Measurements from ENCODE around the gene CDH6. TPM values are rescaled to one million over a fixed set of nuclear protein-coding genes. Genes with fewer than 3 reads are reported as not detected.

Gene CDH6
- polyA plus RNA-seq, 1 of the 3 experiments (the other 2 are of a cell fraction): 1.1 TPM

DNA sequence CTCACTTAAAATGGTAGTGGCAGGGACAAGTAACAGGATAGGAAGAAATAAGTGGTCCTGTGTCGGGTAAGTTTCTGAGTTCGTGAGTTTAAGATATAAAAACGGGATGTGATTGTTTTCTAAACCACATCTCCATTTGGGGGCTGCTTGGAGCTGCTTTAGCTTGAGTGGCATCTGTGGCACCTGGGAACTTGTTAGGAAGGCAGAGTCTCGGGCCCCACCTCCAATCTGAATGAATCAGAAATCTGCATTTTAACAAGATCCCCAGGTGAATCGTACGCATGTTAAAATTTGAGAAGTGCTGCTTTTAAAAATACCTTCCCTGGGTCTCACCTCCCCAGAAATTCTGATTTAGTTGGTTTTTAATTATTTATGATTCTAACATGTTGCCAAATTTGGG, 78.1 kb downstream of the CDH6 start:
- WGBS (ENCODE audit: low lambda C conversion rate): 82% methylated on average over 6 of the region's 6 CpGs
- Histone ChIP-seq H3K9me2 (no peaks in the 10 kb centered on the region), H3K4me2 (no peak overlapping the region), H3F3A (replicated peaks; ENCODE audit: insufficient read depth) (no peaks in the 10 kb centered on the region), H3K79me2 (ENCODE audit: insufficient read depth) (no peaks in the 10 kb centered on the region), H3K36me3 (replicated peaks in 1 of 2; ENCODE audit: control insufficient read depth in 1 of 2, insufficient read depth in 2 of 2, low read length in 1 of 2) (no peaks in the 10 kb centered on the region), H2AFZ (ENCODE audit: low read depth) (no peak overlapping the region), H3K4me3 (ENCODE audit: low read depth in 2 of 2, low read length in 1 of 2) (no peak overlapping the region), H3K9me3 (no peaks in the 10 kb centered on the region), H3K4me1 (ENCODE audit: control insufficient read depth in 1 of 2, insufficient read depth in 2 of 2, low read depth in 1 of 2, low read length in 1 of 2) (peaks cover 0 to 5% of the 10 kb centered on the region in 2 experiments; a peak in 1 of 4 replicates), H3K27me3 (ENCODE audit: insufficient read depth) (no peaks in the 10 kb centered on the region), H3K9ac (no peak overlapping the region), H4K20me1 (ENCODE audit: insufficient read depth) (no peaks in the 10 kb centered on the region), H3K27ac (ENCODE audit: low read depth in 2 of 2, low read length in 1 of 2) (no peak overlapping the region)
- ChIA-PET CTCF (interaction anchor here (0.5 to 2.9 kb wide), 5 partner anchors 8 to 1231 kb away, joined by 3 to 24 read pairs (median 5); no protein-coding TSS in a partner anchor), POLR2A (no interaction called here)
- DNase-seq: no peak
- TF ChIP-seq MAX (IDR thresholded peaks at IDR 0.05; ENCODE audit: low read depth): no peak
- TF ChIP-seq SIN3A (IDR thresholded peaks at IDR 0.05; ENCODE audit: borderline replicate concordance, low read depth, low read length): no peak

DNA sequence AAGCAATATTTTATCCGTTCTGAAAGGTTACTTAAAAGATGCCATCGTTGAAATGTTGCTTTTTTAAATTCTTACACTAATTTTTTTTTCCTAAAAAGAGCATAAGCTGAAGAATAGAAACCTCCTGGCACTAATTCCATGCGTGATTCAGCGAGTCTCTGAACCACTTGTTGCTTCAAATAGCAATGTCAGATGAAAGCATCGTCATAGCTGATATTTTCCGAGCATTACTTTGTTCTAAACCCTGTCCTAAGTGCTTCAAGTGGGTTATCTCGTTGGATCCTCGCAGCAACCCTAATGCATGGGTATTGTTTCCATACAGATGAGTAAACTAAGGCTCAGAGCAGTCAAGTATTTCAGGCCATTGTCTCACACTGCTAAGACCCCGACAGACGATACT, 79.7 kb downstream of the CDH6 start:
- no peak overlapping the region for H2AFZ ChIP-seq (ENCODE audit: low read depth)
- TF ChIP-seq, protein P1, sequence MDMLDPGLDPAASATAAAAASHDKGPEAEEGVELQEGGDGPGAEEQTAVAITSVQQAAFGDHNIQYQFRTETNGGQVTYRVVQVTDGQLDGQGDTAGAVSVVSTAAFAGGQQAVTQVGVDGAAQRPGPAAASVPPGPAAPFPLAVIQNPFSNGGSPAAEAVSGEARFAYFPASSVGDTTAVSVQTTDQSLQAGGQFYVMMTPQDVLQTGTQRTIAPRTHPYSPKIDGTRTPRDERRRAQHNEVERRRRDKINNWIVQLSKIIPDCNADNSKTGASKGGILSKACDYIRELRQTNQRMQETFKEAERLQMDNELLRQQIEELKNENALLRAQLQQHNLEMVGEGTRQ (IDR thresholded peaks at IDR 0.05; ENCODE audit: borderline replicate concordance, low read depth, low read length): no peak
- TF ChIP-seq SMC3 (IDR thresholded peaks at IDR 0.05; ENCODE audit: low read depth, low read length): no peak
- TF ChIP-seq, protein P2, sequence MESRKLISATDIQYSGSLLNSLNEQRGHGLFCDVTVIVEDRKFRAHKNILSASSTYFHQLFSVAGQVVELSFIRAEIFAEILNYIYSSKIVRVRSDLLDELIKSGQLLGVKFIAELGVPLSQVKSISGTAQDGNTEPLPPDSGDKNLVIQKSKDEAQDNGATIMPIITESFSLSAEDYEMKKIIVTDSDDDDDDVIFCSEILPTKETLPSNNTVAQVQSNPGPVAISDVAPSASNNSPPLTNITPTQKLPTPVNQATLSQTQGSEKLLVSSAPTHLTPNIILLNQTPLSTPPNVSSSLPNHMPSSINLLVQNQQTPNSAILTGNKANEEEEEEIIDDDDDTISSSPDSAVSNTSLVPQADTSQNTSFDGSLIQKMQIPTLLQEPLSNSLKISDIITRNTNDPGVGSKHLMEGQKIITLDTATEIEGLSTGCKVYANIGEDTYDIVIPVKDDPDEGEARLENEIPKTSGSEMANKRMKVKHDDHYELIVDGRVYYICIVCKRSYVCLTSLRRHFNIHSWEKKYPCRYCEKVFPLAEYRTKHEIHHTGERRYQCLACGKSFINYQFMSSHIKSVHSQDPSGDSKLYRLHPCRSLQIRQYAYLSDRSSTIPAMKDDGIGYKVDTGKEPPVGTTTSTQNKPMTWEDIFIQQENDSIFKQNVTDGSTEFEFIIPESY (IDR thresholded peaks at IDR 0.05; ENCODE audit: borderline replicate concordance, low read depth): no peak
- TF ChIP-seq FOXJ3 (CRISPR knock-in tag; IDR thresholded peaks at IDR 0.05): no peak
- TF ChIP-seq POLR2AphosphoS5 (IDR thresholded peaks at IDR 0.05; ENCODE audit: low read depth, low read length): no peak
- no peak for TF ChIP-seq ELF1 (IDR thresholded peaks at IDR 0.05)
- no peak for TF ChIP-seq RXRA (IDR thresholded peaks at IDR 0.05; ENCODE audit: borderline replicate concordance, low read depth)
- no peak for TF ChIP-seq TCF12 (IDR thresholded peaks at IDR 0.05)
- no peak for TF ChIP-seq CHD2 (IDR thresholded peaks at IDR 0.05; ENCODE audit: low read length, partially characterized antibody)
- TF ChIP-seq SIN3A (IDR thresholded peaks at IDR 0.05; ENCODE audit: borderline replicate concordance, low read depth, low read length): no peak
- TF ChIP-seq JUND (IDR thresholded peaks at IDR 0.05): no peak
- TF ChIP-seq, protein P3, sequence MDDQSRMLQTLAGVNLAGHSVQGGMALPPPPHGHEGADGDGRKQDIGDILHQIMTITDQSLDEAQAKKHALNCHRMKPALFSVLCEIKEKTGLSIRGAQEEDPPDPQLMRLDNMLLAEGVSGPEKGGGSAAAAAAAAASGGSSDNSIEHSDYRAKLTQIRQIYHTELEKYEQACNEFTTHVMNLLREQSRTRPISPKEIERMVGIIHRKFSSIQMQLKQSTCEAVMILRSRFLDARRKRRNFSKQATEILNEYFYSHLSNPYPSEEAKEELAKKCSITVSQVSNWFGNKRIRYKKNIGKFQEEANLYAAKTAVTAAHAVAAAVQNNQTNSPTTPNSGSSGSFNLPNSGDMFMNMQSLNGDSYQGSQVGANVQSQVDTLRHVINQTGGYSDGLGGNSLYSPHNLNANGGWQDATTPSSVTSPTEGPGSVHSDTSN (IDR thresholded peaks at IDR 0.05): no peak
- H3F3A ChIP-seq (replicated peaks; ENCODE audit: insufficient read depth): no peaks in the 10 kb centered on the region
- no peaks in the 10 kb centered on the region for H3K79me2 ChIP-seq (ENCODE audit: insufficient read depth)
- no peaks in the 10 kb centered on the region for H3K9me2 ChIP-seq
- no peak overlapping the region for H3K9ac ChIP-seq
- no peaks in the 10 kb centered on the region for H4K20me1 ChIP-seq (ENCODE audit: insufficient read depth)
- CTCF ChIA-PET: interaction anchor here (1.2 to 1.6 kb wide), 3 partner anchors 36 to 1233 kb away, joined by 5 read pairs; no protein-coding TSS in a partner anchor
- POLR2A ChIA-PET: no interaction called here
- no peaks in the 10 kb centered on the region for H3K9me3 ChIP-seq
- no peak overlapping the region for H3K4me3 ChIP-seq (ENCODE audit: low read depth in 2 of 2, low read length in 1 of 2)
- peaks cover 0 to 5% of the 10 kb centered on the region in 2 experiments; a peak in 1 of 4 replicates for H3K4me1 ChIP-seq (ENCODE audit: control insufficient read depth in 1 of 2, insufficient read depth in 2 of 2, low read depth in 1 of 2, low read length in 1 of 2)
- H3K36me3 ChIP-seq (replicated peaks in 1 of 2; ENCODE audit: control insufficient read depth in 1 of 2, insufficient read depth in 2 of 2, low read length in 1 of 2): no peaks in the 10 kb centered on the region
- H3K27ac ChIP-seq (ENCODE audit: low read depth in 2 of 2, low read length in 1 of 2): no peak overlapping the region
- WGBS (ENCODE audit: low lambda C conversion rate): 83% methylated on average over 10 of the region's 10 CpGs
- no peak for DNase-seq
- H3K4me2 ChIP-seq: no peak overlapping the region
- H3K27me3 ChIP-seq (ENCODE audit: insufficient read depth): no peaks in the 10 kb centered on the region
